ENCODE data around the gene LRBA. TPM values are rescaled to one million over a fixed set of nuclear protein-coding genes. Genes with fewer than 3 reads are reported as not detected.

The LRBA gene
- total and polyA plus RNA-seq, 9 of the 15 experiments (the other 6 are each of a cell fraction or from before 2014, with no cell fraction given), result 24.2 to 88.7 (median 59.7) TPM

- TF ChIP-seq RNF219 (CRISPR knock-in tag; IDR thresholded peaks at IDR 0.05), result no peak
- no peak for TF ChIP-seq CHAMP1 (IDR thresholded peaks at IDR 0.05)
- peak; percentile 99 for TF ChIP-seq HDAC8 (tag; IDR thresholded peaks at IDR 0.05)
- no peak for TF ChIP-seq ARID3A (IDR thresholded peaks at IDR 0.05; ENCODE audit: borderline replicate concordance, low read depth, low read length)
- TF ChIP-seq TRIM24 (IDR thresholded peaks at IDR 0.05), result no peak
- peak; percentile 56 for TF ChIP-seq ZNF507 (tag; conservative IDR thresholded peaks at IDR 0.05)
- no peak for TF ChIP-seq ZNF280B (CRISPR knock-in tag; IDR thresholded peaks at IDR 0.05)
- peak; percentile 97 for TF ChIP-seq ZNF584 (CRISPR knock-in tag; IDR thresholded peaks at IDR 0.05; ENCODE audit: low read depth)
- TF ChIP-seq ZNF707 (CRISPR knock-in tag; conservative IDR thresholded peaks at IDR 0.05), result peak; percentile 67; the same call in 1 of the 2 replicates
- peak; percentile 52; the same call in 1 of the 2 replicates for TF ChIP-seq STAT5A (IDR thresholded peaks at IDR 0.05; ENCODE audit: borderline replicate concordance, low read length)
- no peak for TF ChIP-seq ZBED1 (IDR thresholded peaks at IDR 0.05)
- no peak for TF ChIP-seq SNRNP70 (optimal IDR thresholded peaks at IDR 0.05; ENCODE audit: low read depth, low read length)
- no peak for TF ChIP-seq HDGF (IDR thresholded peaks at IDR 0.05)
- TF ChIP-seq GTF2B (IDR thresholded peaks at IDR 0.05; ENCODE audit: extremely low read depth, insufficient read length), result no peak
- TF ChIP-seq NKRF (IDR thresholded peaks at IDR 0.05; ENCODE audit: borderline replicate concordance), result no peak
- no peak for TF ChIP-seq ETV5 (CRISPR knock-in tag; IDR thresholded peaks at IDR 0.05; ENCODE audit: low read depth)
- TF ChIP-seq KDM5B (IDR thresholded peaks at IDR 0.05; ENCODE audit: insufficient replicate concordance, low read depth, low read length), result no peak
Observed at GRCh38 chr4:151038452-151039157, 23.5 kb upstream of the LRBA start (continued).

Data from K562 (cell line).